HepG2 (cell line): ENCODE measurements around the gene C20orf144. TPM values are rescaled to one million over a fixed set of nuclear protein-coding genes. Genes with fewer than 3 reads are reported as not detected.

Source experiments
- E2F5 ChIP-seq: sonication (generic); formaldehyde crosslinking; conservative IDR thresholded peaks from 2 replicates; pipeline ENCODE4 v1.4.0; 2020; ENCODE audit warnings: missing genetic modification reagents
- EP300 ChIP-seq, 3 experiments: sonication (generic) in 1 of 3; formaldehyde crosslinking in 1 of 3; IDR thresholded peaks; 2 replicates each; pipeline versions ENCODE4 v1.5.1 to v1.6.1; 2011 to 2020; ENCODE audit warnings: low read depth in 2 of 3, low read length in 2 of 3, borderline replicate concordance in 1 of 3, improper control_type of control experiment in 1 of 3, mild to moderate bottlenecking in 1 of 3, missing genetic modification reagents in 1 of 3, moderate library complexity in 1 of 3
- HMGXB3 ChIP-seq: sonication (generic); formaldehyde crosslinking; IDR thresholded peaks from 2 replicates; pipeline ENCODE4 v1.4.0; 2020; ENCODE audit warnings: missing genetic modification reagents, borderline replicate concordance
- POLR2G ChIP-seq: fragments of 200-400 bp; formaldehyde crosslinking; IDR thresholded peaks from 2 replicates; pipeline ENCODE4 v1.6.1; 2018; ENCODE audit warnings: mild to moderate bottlenecking, low read depth, low read length, moderate library complexity
- PREB ChIP-seq: sonication (generic); formaldehyde crosslinking; IDR thresholded peaks from 2 replicates; pipeline ENCODE4 v1.4.0; 2020; ENCODE audit warnings: missing genetic modification reagents
- PTBP1 ChIP-seq: fragments of 200-400 bp; formaldehyde crosslinking; IDR thresholded peaks from 2 replicates; pipeline ENCODE4 v1.6.1; 2018; ENCODE audit warnings: low read length, low read depth; ENCODE audit not compliant: poor library complexity, severe bottlenecking
- THAP11 ChIP-seq: IDR thresholded peaks from 2 replicates; pipeline ENCODE4 v1.6.1; 2016; ENCODE audit warnings: missing biosample characterization, missing genetic modification reagents
- XBP1 ChIP-seq: sonication (generic); formaldehyde crosslinking; IDR thresholded peaks from 2 replicates; pipeline ENCODE4 v1.5.0; 2020; ENCODE audit warnings: missing genetic modification reagents
- ZNF407 ChIP-seq: sonication (generic); formaldehyde crosslinking; IDR thresholded peaks from one replicate; pipeline ENCODE4 v1.5.1; 2020; ENCODE audit warnings: mild to moderate bottlenecking, missing genetic modification reagents; ENCODE audit errors: not compliant biosample characterization
- ZNF552 ChIP-seq: sonication (generic); formaldehyde crosslinking; IDR thresholded peaks from 2 replicates; pipeline ENCODE4 v1.9.0; 2022; ENCODE audit warnings: missing genetic modification reagents, mild to moderate bottlenecking, borderline replicate concordance
- ZNF746 ChIP-seq: sonication (generic); formaldehyde crosslinking; IDR thresholded peaks from 2 replicates; pipeline ENCODE4 v1.8.0; 2022; ENCODE audit warnings: mild to moderate bottlenecking, missing genetic modification reagents
- polyA plus RNA-seq, 8 experiments: library from polyadenylated mRNA; depleted of rRNA in 3 of 8; stranded (reverse) in 7 of 8; unstranded in 1 of 8; fragments of >200 nt; fragmentation: Illumina TruSeq in 4 of 8; extraction: Trizol in 4 of 8; gene quantifications; 2 replicates each; pipeline versions ENCODE4 v1.2.1 to v1.2.3, GENCODE V29; 2011 to 2016; ENCODE audit warnings: low read depth in 4 of 8, missing spikeins in 1 of 8, mixed read lengths in 1 of 8; ENCODE audit not compliant: insufficient read depth in 1 of 8
- total RNA-seq, 5 experiments: library from RNA; depleted of rRNA; stranded (reverse); fragments of >200 nt; fragmentation: Illumina TruSeq; extraction: Trizol; gene quantifications; 2 replicates each; pipeline ENCODE4 v1.2.3, GENCODE V29; 2016; ENCODE audit warnings: low read depth in 1 of 5

C20orf144 gene
- total and polyA plus RNA-seq, 2 of the 13 experiments (the other 11 are each of a cell fraction or from before 2014, with no cell fraction given): 0.09 to 0.16 TPM

- peak; percentile 95 for TF ChIP-seq POLR2G
- TF ChIP-seq ZNF407 (CRISPR knock-in tag): peak; percentile 94
- TF ChIP-seq EP300 (IDR thresholded peaks at IDR 0.05; ENCODE audit: low read depth in 2 of 2, low read length in 2 of 2): 0 out of 4 replicates have a peak, but pooled peaks of 1 of the 2 experiments have one; percentile 32
- TF ChIP-seq EP300 (CRISPR knock-in tag; IDR thresholded peaks at IDR 0.05; ENCODE audit: borderline replicate concordance): no peak; the same call in 1 of the 2 replicates
- peak; percentile 86 for TF ChIP-seq THAP11
- no peak; the same call in 1 of the 2 replicates for TF ChIP-seq HMGXB3 (CRISPR knock-in tag)
- TF ChIP-seq E2F5 (CRISPR knock-in tag): no peak; the same call in 1 of the 2 replicates
- TF ChIP-seq PREB: 0 out of 2 replicates have a peak, but pooled peaks have one; percentile 53
- TF ChIP-seq PTBP1: peak; percentile 31
- TF ChIP-seq ZNF552 (CRISPR knock-in tag): peak; percentile 69
- peak; percentile 27; the same call in 1 of the 2 replicates for TF ChIP-seq ZNF746 (CRISPR knock-in tag)
- peak; percentile 46; the same call in 1 of the 2 replicates for TF ChIP-seq XBP1 (CRISPR knock-in tag)
These were observed 1.3 kb downstream of the C20orf144 start (continued) for GRCh38 chr20:33663161-33664084.
